GM18511 (cell line): ENCODE measurements around the gene ZP4.
"Not testable (repeated sequence)": the region's sequence is repeated elsewhere in the genome, so short reads cannot be mapped to it uniquely, and the experiment has no call there.

Source experiments
- ATAC-seq: cut with Tn5 transposase; IDR thresholded peaks from one replicate; pipeline ENCODE4 v1.9.1; 2021; ENCODE audit warnings: mild to moderate bottlenecking, moderate library complexity; ENCODE audit not compliant: unreplicated experiment

Gene ZP4

DNA sequence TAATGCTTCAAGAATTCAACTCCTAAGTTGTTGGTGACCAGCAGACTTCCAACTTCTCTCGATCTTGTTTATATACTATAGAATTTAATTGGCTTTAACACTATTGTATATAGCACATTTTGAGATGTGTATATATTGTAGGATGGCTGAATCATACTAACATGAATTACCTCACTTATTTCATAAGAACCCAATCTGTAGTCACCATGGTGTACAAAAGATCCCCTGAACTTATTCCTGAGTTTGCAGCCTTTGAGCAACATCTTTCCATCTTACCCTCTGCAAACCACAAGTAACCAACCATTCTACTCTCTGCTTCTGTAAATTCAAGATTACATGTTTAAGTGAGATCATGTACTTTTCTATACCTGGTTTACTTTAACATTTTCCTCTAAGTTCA lies 12.3 kb downstream of the ZP4 start:
- ATAC-seq: no peak

- no peak for ATAC-seq
These were observed 13.1 kb downstream of the ZP4 start for GRCh38 chr1:237877631-237878030.

GRCh38 chr1:237875291-237875690 lies 15.4 kb downstream of the ZP4 start:
- no peak for ATAC-seq

DNA sequence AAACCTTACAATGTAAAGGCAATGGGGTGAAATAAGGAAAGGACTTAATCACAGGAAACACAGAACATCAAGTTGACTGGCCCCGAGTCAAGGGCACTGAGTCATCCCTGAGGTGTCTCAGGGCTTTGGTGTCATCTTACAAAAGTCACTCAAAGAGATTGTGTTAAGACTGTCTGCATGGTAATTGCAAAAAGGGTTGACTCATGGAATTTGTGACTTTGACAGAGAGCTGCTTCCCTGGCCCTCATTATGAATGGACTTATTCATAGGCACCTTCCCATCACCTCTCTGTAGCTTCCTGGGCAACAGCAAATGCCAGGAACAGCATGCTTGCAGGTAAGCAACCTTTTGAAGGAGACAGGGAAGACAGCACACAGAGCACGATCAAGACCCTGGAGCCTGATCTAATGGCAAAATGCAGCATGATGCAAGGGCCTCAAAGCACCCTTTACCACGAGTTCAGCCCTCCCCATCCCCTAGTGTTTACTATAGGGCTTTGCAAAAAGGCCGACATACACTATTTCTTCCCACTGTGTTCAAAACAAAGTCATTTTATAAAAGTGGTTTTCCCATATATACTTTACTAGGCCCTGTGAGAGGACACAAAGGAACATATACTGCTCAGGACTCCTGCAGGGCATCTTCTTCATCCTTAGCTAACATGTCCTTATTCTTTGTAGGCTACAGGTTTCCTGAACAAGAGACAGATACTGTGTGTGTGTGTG lies 17.1 kb downstream of the ZP4 start:
- ATAC-seq: no peak

GRCh38 chr1:237868817-237869600 lies 21.7 kb downstream of the ZP4 start:
- no peak for ATAC-seq

GRCh38 chr1:237867380-237867888 lies 23.3 kb downstream of the ZP4 start:
- no peak for ATAC-seq

- peak; percentile 60 for ATAC-seq
These were observed 26.1 kb downstream of the ZP4 start for GRCh38 chr1:237864338-237865244.

DNA sequence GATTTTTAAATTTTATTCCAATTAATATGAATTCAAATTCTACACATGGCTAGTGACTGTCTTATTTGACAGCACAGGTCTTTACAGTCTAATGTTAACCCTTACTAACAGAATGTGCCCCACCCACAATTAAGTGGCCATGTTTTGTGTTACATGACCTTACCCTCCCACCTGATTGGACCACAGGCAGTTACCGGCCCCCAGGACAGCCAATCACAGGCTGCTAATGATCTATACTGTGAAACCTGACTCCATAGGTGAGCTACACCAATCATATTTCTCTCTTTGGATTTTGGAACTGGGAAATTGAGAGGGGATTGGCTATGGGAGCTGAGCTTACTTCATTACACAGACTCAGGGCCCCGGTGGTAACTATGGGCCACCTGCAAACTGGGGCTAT lies 27.5 kb downstream of the ZP4 start:
- no peak for ATAC-seq

DNA sequence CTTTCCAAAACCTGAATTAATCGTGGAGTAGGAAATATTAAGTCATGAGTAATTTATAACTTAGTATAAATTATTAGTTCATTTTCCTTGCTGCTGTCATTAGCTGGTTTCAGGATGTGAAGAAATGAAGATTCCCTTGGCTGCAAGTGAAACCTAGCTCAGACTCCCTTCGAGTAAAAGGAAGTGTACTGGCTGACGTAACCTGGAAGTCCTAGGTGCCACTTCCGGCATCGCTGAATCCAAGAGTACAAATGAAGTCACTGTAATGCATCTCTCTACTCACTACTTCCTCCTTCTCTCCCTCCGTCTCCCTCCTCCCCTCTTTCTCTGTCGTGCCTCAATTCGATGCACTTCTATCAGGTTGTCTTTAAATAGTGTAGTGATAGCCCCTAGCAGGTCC lies 28.8 kb downstream of the ZP4 start:
- ATAC-seq: no peak

GRCh38 chr1:237858992-237859391 lies 31.7 kb downstream of the ZP4 start:
- ATAC-seq: no peak

DNA sequence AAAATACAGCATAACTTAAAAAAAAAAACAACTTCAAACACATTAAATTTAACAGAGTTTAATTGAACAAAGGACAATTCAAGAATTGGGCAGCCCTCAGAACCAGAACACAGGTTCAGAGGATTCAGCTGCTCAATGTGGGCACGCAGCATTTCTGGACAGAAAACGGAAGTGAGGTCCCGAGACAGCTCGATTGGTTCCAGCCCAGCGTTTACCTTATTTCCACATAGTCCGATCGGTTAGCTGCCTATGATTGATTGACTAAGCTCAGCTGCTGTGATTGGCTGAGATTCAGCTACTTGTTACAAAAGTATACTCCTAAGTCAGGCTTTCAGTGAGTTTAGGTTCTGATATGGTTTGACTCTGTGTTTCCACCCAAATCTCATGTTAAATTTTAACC lies 33.3 kb downstream of the ZP4 start:
- no peak for ATAC-seq

GRCh38 chr1:237852342-237852741 lies 38.4 kb downstream of the ZP4 start:
- no peak for ATAC-seq

GRCh38 chr1:237851210-237851845 lies 39.4 kb downstream of the ZP4 start:
- no peak for ATAC-seq

GRCh38 chr1:237843516-237843915 lies 47.2 kb downstream of the ZP4 start:
- ATAC-seq: not testable (repeated sequence)

- no peak for ATAC-seq
These were observed 49.2 kb downstream of the ZP4 start for GRCh38 chr1:237841485-237841884.

GRCh38 chr1:237838904-237839534 lies 51.7 kb downstream of the ZP4 start:
- no peak for ATAC-seq

DNA sequence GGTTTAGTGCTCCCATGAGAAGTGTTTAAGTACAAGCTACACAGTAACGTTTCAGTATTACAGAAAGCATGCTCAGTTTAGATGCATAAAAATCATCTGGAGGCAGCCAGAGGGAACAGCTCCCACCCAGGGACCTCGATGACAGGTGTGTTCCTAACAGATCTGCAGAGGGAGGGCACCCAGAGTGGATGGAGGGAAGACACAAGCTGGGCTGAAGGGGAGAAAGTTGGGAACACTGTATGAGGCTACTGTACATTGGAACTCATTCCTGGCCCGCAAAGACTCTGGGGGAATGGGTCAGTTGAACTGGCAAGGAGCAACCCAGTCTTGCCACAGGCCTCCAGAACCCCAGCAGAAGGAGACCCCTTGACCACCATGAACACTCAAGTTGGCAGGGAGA lies 52.4 kb downstream of the ZP4 start:
- no peak for ATAC-seq

GRCh38 chr1:237834461-237834860 lies 56.3 kb downstream of the ZP4 start:
- ATAC-seq: no peak

DNA sequence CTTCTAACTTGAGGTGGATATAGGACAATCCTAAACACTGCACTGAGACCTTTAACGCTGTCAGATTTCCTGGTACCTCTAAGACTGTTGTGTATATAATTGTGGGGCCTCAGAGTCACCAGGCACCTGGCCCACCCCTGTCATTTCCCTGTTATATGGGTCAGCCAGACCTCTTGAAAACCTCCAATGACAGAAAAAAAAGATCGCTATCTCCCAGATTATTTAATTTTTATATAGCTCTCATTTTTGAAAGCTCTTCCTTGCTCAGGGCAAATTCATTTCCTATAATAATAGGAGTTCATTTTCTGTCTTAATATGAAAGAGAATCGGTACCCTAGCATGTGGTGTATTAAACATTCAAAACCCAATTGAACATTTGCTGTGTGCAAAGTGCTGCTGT lies 56.7 kb downstream of the ZP4 start:
- no peak for ATAC-seq

DNA sequence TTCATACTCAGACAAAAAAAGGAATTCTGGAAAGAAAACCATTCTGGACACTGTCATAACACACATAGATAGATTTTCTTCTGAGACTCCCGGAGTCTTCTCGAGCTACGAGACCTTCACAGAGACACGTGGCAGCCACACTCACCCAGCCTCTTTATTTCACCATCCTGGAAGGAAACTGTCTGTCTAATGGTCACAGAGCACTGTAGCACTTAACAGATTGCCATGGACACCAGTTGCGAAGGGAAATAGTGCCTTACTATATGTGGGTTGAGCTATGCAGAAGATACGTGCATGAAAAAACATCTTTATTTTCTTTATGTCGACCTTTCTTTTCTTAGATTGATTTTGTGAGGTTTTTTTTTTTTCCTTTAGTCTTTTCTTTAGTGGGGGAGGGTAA lies 57.9 kb downstream of the ZP4 start:
- ATAC-seq: no peak
